HEK293 (cell line): ENCODE data around the gene MRPL41.
"Not testable (repeated sequence)": the region's sequence is repeated elsewhere in the genome, so short reads cannot be mapped to it uniquely, and the experiment has no call there.

Experiments used
- CTCF ChIA-PET: fragments of 350-600 bp; formaldehyde crosslinking; extraction: SDS; loops from one replicate; lab custom pipeline; 2021; ENCODE audit warnings: antibody characterized with exemption; lab: Yijun Ruan, JAX
- POLR2A ChIA-PET: fragments of 300-600 bp; formaldehyde crosslinking; extraction: SDS; loops from one replicate; lab custom pipeline; 2020; ENCODE audit warnings: antibody characterized with exemption, inconsistent platforms; lab: Yijun Ruan, JAX
- H3K27ac ChIP-seq: fragments of 200-500 bp; sonication (Bioruptor generic); 2 replicates; pipeline ENCODE4 v1.5.1; 2014; ENCODE audit warnings: low read depth, low read length, control low read depth, inconsistent platforms; ENCODE audit errors: extremely low read depth
- H3K36me3 ChIP-seq, 2 experiments: fragments of 200-500 bp in 1 of 2; sonication (Bioruptor generic) in 1 of 2; 1 replicate in 1 of 2; 2 replicates in 1 of 2; pipeline ENCODE4 v1.5.1; 2014 to 2017; ENCODE audit warnings: inconsistent platforms in 2 of 2, low read length in 2 of 2; ENCODE audit not compliant: control insufficient read depth in 2 of 2, insufficient read depth in 1 of 2
- H3K4me1 ChIP-seq: fragments of 200-500 bp; sonication (Bioruptor generic); 2 replicates; pipeline ENCODE4 v1.5.1; 2014; ENCODE audit warnings: mild to moderate bottlenecking, low read length, inconsistent platforms; ENCODE audit not compliant: control insufficient read depth, insufficient read depth
- H3K4me3 ChIP-seq: 2 replicates; pipeline ENCODE4 v1.5.1; 2011; ENCODE audit warnings: low read depth, mild to moderate bottlenecking, control low read depth, low read length, moderate library complexity
- H3K9me3 ChIP-seq: fragments of 200-500 bp; sonication (Bioruptor generic); 2 replicates; pipeline ENCODE4 v1.5.1; 2014; ENCODE audit warnings: low read depth, low read length, inconsistent platforms; ENCODE audit not compliant: control insufficient read depth, insufficient read depth
- BCL11A ChIP-seq: fragments of 450-650 bp; formaldehyde crosslinking; IDR thresholded peaks from 2 replicates; pipeline ENCODE4 v1.5.1; 2016; ENCODE audit warnings: low read depth, missing biosample characterization, missing genetic modification characterization
- CTCF ChIP-seq: fragments of 450-650 bp; formaldehyde crosslinking; IDR thresholded peaks from 2 replicates; pipeline ENCODE4 v1.5.1; 2016; ENCODE audit warnings: missing biosample characterization, missing genetic modification characterization
- OVOL3 ChIP-seq: fragments of 450-650 bp; formaldehyde crosslinking; IDR thresholded peaks from 2 replicates; pipeline ENCODE4 v1.5.1; 2016; ENCODE audit warnings: missing biosample characterization, missing genetic modification characterization
- SALL2 ChIP-seq: fragments of 450-650 bp; formaldehyde crosslinking; IDR thresholded peaks from 2 replicates; pipeline ENCODE4 v1.5.0; 2017; ENCODE audit warnings: missing biosample characterization, mild to moderate bottlenecking, missing genetic modification characterization, borderline replicate concordance
- ZFP69B ChIP-seq: fragments of 450-650 bp; formaldehyde crosslinking; IDR thresholded peaks from 2 replicates; pipeline ENCODE4 v1.5.1; 2016; ENCODE audit warnings: missing biosample characterization, missing genetic modification characterization
- ZNF133 ChIP-seq: fragments of 450-650 bp; formaldehyde crosslinking; IDR thresholded peaks from 2 replicates; pipeline ENCODE4 v1.5.1; 2016; ENCODE audit warnings: missing biosample characterization, missing genetic modification characterization
- ZNF140 ChIP-seq: fragments of 450-650 bp; formaldehyde crosslinking; IDR thresholded peaks from 2 replicates; pipeline ENCODE4 v1.5.1; 2016; ENCODE audit warnings: missing biosample characterization, missing genetic modification characterization
- ZNF2 ChIP-seq: fragments of 450-650 bp; formaldehyde crosslinking; IDR thresholded peaks from 2 replicates; pipeline ENCODE4 v1.5.1; 2016; ENCODE audit warnings: missing biosample characterization, missing genetic modification characterization
- ZNF23 ChIP-seq: fragments of 450-650 bp; formaldehyde crosslinking; IDR thresholded peaks from 2 replicates; pipeline ENCODE4 v1.5.1; 2016; ENCODE audit warnings: missing biosample characterization, missing genetic modification characterization, borderline replicate concordance
- ZNF423 ChIP-seq: fragments of 450-650 bp; formaldehyde crosslinking; IDR thresholded peaks from 2 replicates; pipeline ENCODE4 v1.5.1; 2016; ENCODE audit warnings: missing biosample characterization, missing genetic modification characterization
- ZNF433 ChIP-seq: fragments of 450-650 bp; formaldehyde crosslinking; IDR thresholded peaks from 2 replicates; pipeline ENCODE4 v1.5.1; 2016; ENCODE audit warnings: missing biosample characterization, missing genetic modification characterization, low read depth
- ZNF521 ChIP-seq: fragments of 450-650 bp; formaldehyde crosslinking; IDR thresholded peaks from 2 replicates; pipeline ENCODE4 v1.5.1; 2017; ENCODE audit warnings: missing biosample characterization, mild to moderate bottlenecking, missing genetic modification characterization
- ZNF548 ChIP-seq: fragments of 450-650 bp; formaldehyde crosslinking; IDR thresholded peaks from 2 replicates; pipeline ENCODE4 v1.5.1; 2016; ENCODE audit warnings: missing biosample characterization, missing genetic modification characterization
- ZNF549 ChIP-seq: fragments of 450-650 bp; IDR thresholded peaks from 2 replicates; pipeline ENCODE4 v1.5.1; 2018; ENCODE audit warnings: missing biosample characterization, missing genetic modification characterization, mild to moderate bottlenecking, inconsistent platforms, moderate library complexity
- ZNF747 ChIP-seq: fragments of 450-650 bp; formaldehyde crosslinking; IDR thresholded peaks from 2 replicates; pipeline ENCODE4 v1.5.1; 2016; ENCODE audit warnings: missing biosample characterization, missing genetic modification characterization
- ZNF76 ChIP-seq: fragments of 450-650 bp; formaldehyde crosslinking; IDR thresholded peaks from 2 replicates; pipeline ENCODE4; 2016; ENCODE audit warnings: low read depth, missing biosample characterization, missing genetic modification characterization, borderline replicate concordance
- ZNF791 ChIP-seq: fragments of 450-650 bp; formaldehyde crosslinking; IDR thresholded peaks from 2 replicates; pipeline ENCODE4 v1.5.1; 2016; ENCODE audit warnings: missing biosample characterization, missing genetic modification characterization
- ZNF830 ChIP-seq: fragments of 450-650 bp; IDR thresholded peaks from 2 replicates; pipeline ENCODE4 v1.5.0; 2018; ENCODE audit warnings: missing biosample characterization, missing genetic modification characterization, low read depth, mild to moderate bottlenecking, moderate library complexity
- TF ChIP-seq, protein P1 (sequence below): fragments of 450-650 bp; formaldehyde crosslinking; IDR thresholded peaks from 2 replicates; pipeline ENCODE4 v1.5.1; 2016; ENCODE audit warnings: missing biosample characterization, missing genetic modification characterization

MRPL41 gene

DNA sequence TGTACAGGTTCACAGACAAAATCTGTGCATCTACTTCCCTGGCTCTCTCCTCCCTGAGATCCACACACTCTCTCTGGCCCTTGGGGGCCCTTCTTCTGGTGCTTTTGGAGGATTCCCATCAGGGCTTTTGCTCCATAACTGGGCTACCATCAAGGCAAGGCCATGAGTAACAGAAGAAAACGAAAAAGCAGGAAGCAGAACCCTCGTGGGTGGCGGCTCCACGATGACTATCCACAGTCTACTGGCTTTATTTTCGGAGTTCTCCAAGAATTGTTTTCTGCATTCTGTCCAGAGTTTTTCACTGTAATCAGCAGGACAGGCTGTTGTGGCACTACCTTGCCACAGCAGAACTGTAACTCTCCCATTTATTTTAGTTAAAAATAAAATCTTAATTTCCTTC is 21.3 kb upstream of the MRPL41 start:
- ChIA-PET POLR2A (no interaction called here), CTCF (interaction anchor here (1.2 to 2.6 kb wide), 2 partner anchors 20 to 243 kb away, joined by 3 to 9 read pairs; partner anchors contain the start of gene PNPLA7)
- no peaks in the 10 kb centered on the region for H3K36me3 ChIP-seq
- TF ChIP-seq OVOL3 (tag by site-specific recombination) (no peak), BCL11A (tag by site-specific recombination) (no peak), ZNF2 (tag by site-specific recombination) (no peak), ZNF791 (tag by site-specific recombination) (no peak), ZNF549 (tag by site-specific recombination) (no peak), ZNF133 (tag by site-specific recombination) (no peak), ZNF521 (tag by site-specific recombination) (no peak), ZNF830 (tag by site-specific recombination) (no peak), ZFP69B (no peak), ZNF423 (tag by site-specific recombination) (no peak), ZNF23 (tag by site-specific recombination) (no peak), ZNF76 (no peak), ZNF140 (tag by site-specific recombination) (no peak), ZNF433 (tag by site-specific recombination) (no peak), ZNF548 (no peak), CTCF (tag by site-specific recombination) (no peak)
- TF ChIP-seq, all 188 proteins: peak for 0
- Histone ChIP-seq H3K4me1 (no peaks in the 10 kb centered on the region), H3K9me3 (no peaks in the 10 kb centered on the region), H3K4me3 (no peak overlapping the region), H3K27ac (no peak overlapping the region)

- CTCF ChIA-PET, result interaction anchor here (0.6 to 2.6 kb wide), 11 partner anchors 14 to 342 kb away, joined by 3 to 9 read pairs (median 3); partner anchors contain the start of genes EXD3, NOXA1 and PNPLA7
- no peak overlapping the region for H3K4me3 ChIP-seq
Observed at GRCh38 chr9:137531099-137531765, 20.4 kb upstream of the MRPL41 start.

GRCh38 chr9:137532891-137533468 is 18.7 kb upstream of the MRPL41 start:
- POLR2A ChIA-PET, H3K27ac ChIP-seq, H3K4me1 ChIP-seq, H3K4me3 ChIP-seq, H3K36me3 ChIP-seq, H3K9me3 ChIP-seq: not testable (repeated sequence)
- CTCF ChIA-PET, result interaction anchor here (1.0 to 2.6 kb wide), 3 partner anchors 11 to 246 kb away, joined by 3 to 9 read pairs (median 3); no protein-coding TSS in a partner anchor

More at GRCh38 chr9:137531099-137531765, 20.4 kb upstream of the MRPL41 start:
- H3K27ac ChIP-seq, result no peak overlapping the region
- H3K36me3 ChIP-seq, result no peaks in the 10 kb centered on the region
- POLR2A ChIA-PET, result no interaction called here
- no peaks in the 10 kb centered on the region for H3K9me3 ChIP-seq
- H3K4me1 ChIP-seq, result no peaks in the 10 kb centered on the region
- TF ChIP-seq ZNF433 (tag by site-specific recombination) (no peak), SALL2 (tag by site-specific recombination) (no peak), ZNF747 (tag by site-specific recombination) (no peak)
- TF ChIP-seq, protein P1, sequence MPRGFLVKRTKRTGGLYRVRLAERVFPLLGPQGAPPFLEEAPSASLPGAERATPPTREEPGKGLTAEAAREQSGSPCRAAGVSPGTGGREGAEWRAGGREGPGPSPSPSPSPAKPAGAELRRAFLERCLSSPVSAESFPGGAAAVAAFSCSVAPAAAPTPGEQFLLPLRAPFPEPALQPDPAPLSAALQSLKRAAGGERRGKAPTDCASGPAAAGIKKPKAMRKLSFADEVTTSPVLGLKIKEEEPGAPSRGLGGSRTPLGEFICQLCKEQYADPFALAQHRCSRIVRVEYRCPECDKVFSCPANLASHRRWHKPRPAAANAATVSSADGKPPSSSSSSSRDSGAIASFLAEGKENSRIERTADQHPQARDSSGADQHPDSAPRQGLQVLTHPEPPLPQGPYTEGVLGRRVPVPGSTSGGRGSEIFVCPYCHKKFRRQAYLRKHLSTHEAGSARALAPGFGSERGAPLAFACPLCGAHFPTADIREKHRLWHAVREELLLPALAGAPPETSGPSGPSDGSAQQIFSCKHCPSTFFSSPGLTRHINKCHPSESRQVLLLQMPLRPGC (tag by site-specific recombination), result no peak
